Measurements from ENCODE around the gene NUMB. TPM values are rescaled to one million over a fixed set of nuclear protein-coding genes. Genes with fewer than 3 reads are reported as not detected.

NUMB gene
- total RNA-seq, 1 experiment from 2014 or later: 46.5 TPM

GRCh38 chr14:73463411-73463810, 5.1 kb upstream of the NUMB start:
- H3K27ac ChIP-seq (ENCODE audit: insufficient read length, low read depth, low read length): no peak overlapping the region
- no peak for TF ChIP-seq CTCF (conservative IDR thresholded peaks at IDR 0.05)
- no peak overlapping the region for H3K56ac ChIP-seq (ENCODE audit: insufficient read length, low read depth, low read length)
- no peak overlapping the region for H2BK120ac ChIP-seq (ENCODE audit: low read depth, low read length, poor library complexity, severe bottlenecking)
- no peaks in the 10 kb centered on the region for H3K23me2 ChIP-seq (ENCODE audit: insufficient read length, low read depth, low read length, poor library complexity, severe bottlenecking)
- H2BK15ac ChIP-seq (ENCODE audit: low read depth, low read length): no peak overlapping the region
- H2BK20ac ChIP-seq (ENCODE audit: low read depth, low read length, poor library complexity, severe bottlenecking): no peak overlapping the region
- Mint-ChIP-seq H3K27me3 (ENCODE audit: low read depth) (no peaks in the 10 kb centered on the region), H3K27ac (no peak overlapping the region), H3K36me3 (ENCODE audit: insufficient read depth in 1 of 3, low read depth in 3 of 3) (no peaks in the 10 kb centered on the region), H3K4me3 (no peak overlapping the region), H3K4me1 (peaks cover 25 to 37% of the 10 kb centered on the region in 2 experiments), H3K9me3 (no peaks in the 10 kb centered on the region)
- H4K20me1 ChIP-seq (ENCODE audit: control insufficient read depth, insufficient read depth, insufficient read length): no peaks in the 10 kb centered on the region
- no peak overlapping the region for H2AK5ac ChIP-seq (ENCODE audit: insufficient read length, low read length)
- no peak overlapping the region for H3K9ac ChIP-seq (ENCODE audit: extremely low read depth, insufficient read length, low read length)
- H3K79me1 ChIP-seq (ENCODE audit: insufficient read depth, low read depth, low read length, poor library complexity, severe bottlenecking): no peaks in the 10 kb centered on the region
- no peaks in the 10 kb centered on the region for H3K9me3 ChIP-seq (ENCODE audit: control insufficient read depth, low read depth, low read length)
- no peak overlapping the region for H3K18ac ChIP-seq (ENCODE audit: insufficient read length, low read depth, low read length)
- WGBS (ENCODE audit: extremely low coverage, insufficient read length, low lambda C conversion rate): no CpG with 5 or more reads among the region's 5 CpGs
- H3T11ph ChIP-seq (ENCODE audit: low read length): no peak overlapping the region
- H4K8ac ChIP-seq (replicated peaks; ENCODE audit: insufficient read length, low read depth, low read length): no peak overlapping the region
- H4K91ac ChIP-seq (ENCODE audit: insufficient read length, low read depth, low read length): no peak overlapping the region
- no peak overlapping the region for H3K14ac ChIP-seq (ENCODE audit: insufficient read depth, low read length)
- H3K4me2 ChIP-seq (ENCODE audit: insufficient read depth, insufficient read length, low read length): no peak overlapping the region
- no peak overlapping the region for H3K4ac ChIP-seq (ENCODE audit: low read depth, low read length)
- H3K23ac ChIP-seq (ENCODE audit: insufficient read length, low read depth, low read length): no peak overlapping the region
- H2BK12ac ChIP-seq (ENCODE audit: insufficient read length, low read depth, low read length): no peak overlapping the region
- no peak overlapping the region for H2AFZ ChIP-seq (ENCODE audit: low read length)
- no peak overlapping the region for H4K5ac ChIP-seq (ENCODE audit: insufficient read length, low read depth, low read length)
- no peaks in the 10 kb centered on the region for H3K27me3 ChIP-seq (ENCODE audit: insufficient read depth, low read length)
- no peaks in the 10 kb centered on the region for H3K79me2 ChIP-seq (ENCODE audit: insufficient read depth, low read length)
- no peak overlapping the region for H2BK5ac ChIP-seq (ENCODE audit: insufficient read length, low read length)
- DNase-seq: no peak
- H3K4me1 ChIP-seq (ENCODE audit: insufficient read depth, low read length): no peaks in the 10 kb centered on the region
